Gastrocnemius medialis (tissue), 4 donors: ENCODE results near the gene SDK2.

ENCODE experiments used
- POLR2A ChIP-seq, 2 donors: fragments of 450-650 bp; IDR thresholded peaks; one replicate each; pipeline ENCODE4 v1.6.1; 2017; ENCODE audit warnings: antibody characterized with exemption in 2 of 2, mild to moderate bottlenecking in 2 of 2, moderate library complexity in 2 of 2
- TF ChIP-seq, protein P1 (sequence below), 5 experiments: fragments of 450-650 bp in 3 of 5; fragments of 200-600 bp in 2 of 5; sonication (generic) in 2 of 5; IDR thresholded peaks in 4 of 5; conservative IDR thresholded peaks in 1 of 5; 1 replicate in 4 of 5; 2 replicates in 1 of 5; pipeline ENCODE4 v1.5.1; 2016 to 2019; ENCODE audit warnings: antibody characterized with exemption in 5 of 5, mild to moderate bottlenecking in 3 of 5, moderate library complexity in 3 of 5

DNA sequence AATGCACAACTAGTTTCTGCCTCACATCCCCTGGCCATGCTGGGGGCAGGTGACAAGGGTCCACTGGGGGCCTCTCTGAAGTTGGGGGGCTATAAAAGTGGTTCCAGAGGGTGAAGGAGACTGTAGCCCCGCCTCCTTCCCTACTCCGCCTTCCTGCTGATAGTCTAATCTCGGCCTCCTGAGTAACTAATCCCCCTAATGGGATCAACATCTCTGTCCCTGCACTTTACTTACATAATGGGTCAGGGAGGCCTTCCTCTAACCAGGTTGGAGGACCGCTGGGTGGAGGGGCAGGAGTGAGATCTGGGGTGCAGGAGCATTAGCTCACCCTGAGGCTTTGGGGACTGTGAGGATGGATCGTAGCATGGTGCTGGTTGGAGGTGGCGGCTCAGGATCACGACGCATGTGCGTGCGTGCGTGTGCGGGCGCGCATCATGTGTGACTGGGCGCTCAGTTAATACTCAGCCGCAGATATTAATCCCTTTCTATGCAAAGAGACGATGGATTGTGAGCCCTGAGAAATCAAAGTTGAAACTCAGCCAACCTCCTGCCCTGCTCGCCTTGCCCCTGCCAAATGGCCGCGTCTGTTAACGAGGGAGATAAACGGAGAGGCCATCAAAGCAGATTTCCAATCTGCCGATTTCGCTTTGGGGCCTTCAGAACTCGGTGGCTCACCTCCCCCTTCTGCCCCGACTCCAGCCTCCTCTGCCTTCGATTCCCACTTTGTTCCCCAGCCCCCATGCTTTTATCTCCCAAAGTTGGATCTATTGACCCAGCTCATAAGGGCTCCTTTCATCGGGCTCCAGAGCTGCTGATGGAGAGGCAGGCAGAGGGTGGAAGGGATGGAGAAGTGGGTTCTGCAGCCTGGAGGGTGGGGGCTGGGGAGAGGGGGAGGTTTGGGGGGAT, 107.3 kb downstream of the SDK2 start:
- TF ChIP-seq POLR2A (IDR thresholded peaks at IDR 0.05): no peak
- TF ChIP-seq, protein P1, sequence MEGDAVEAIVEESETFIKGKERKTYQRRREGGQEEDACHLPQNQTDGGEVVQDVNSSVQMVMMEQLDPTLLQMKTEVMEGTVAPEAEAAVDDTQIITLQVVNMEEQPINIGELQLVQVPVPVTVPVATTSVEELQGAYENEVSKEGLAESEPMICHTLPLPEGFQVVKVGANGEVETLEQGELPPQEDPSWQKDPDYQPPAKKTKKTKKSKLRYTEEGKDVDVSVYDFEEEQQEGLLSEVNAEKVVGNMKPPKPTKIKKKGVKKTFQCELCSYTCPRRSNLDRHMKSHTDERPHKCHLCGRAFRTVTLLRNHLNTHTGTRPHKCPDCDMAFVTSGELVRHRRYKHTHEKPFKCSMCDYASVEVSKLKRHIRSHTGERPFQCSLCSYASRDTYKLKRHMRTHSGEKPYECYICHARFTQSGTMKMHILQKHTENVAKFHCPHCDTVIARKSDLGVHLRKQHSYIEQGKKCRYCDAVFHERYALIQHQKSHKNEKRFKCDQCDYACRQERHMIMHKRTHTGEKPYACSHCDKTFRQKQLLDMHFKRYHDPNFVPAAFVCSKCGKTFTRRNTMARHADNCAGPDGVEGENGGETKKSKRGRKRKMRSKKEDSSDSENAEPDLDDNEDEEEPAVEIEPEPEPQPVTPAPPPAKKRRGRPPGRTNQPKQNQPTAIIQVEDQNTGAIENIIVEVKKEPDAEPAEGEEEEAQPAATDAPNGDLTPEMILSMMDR (IDR thresholded peaks at IDR 0.05 in 4 of 5, conservative IDR thresholded peaks at IDR 0.05 in 1 of 5): no peak
